BLaER1 treated with 17β-estradiol and CSF1 and Interleukin-3, amounts not matched to agents 10 nM and 100 nM (cell line): ENCODE data around the gene RGS7.
"Not testable (repeated sequence)": the region's sequence is repeated elsewhere in the genome, so short reads cannot be mapped to it uniquely, and the experiment has no call there.

Experiments
- H3K27ac ChIP-seq, 11 experiments: shearing (Covaris generic); formaldehyde crosslinking; 2 replicates each; pipeline ENCODE4 v1.8.1; 2022
- H3K27me3 ChIP-seq, 11 experiments: shearing (Covaris generic); formaldehyde crosslinking; 2 replicates each; pipeline ENCODE4 v1.8.1; 2022
- H3K36me3 ChIP-seq, 11 experiments: shearing (Covaris generic); formaldehyde crosslinking; 2 replicates each; pipeline ENCODE4 v1.8.1; 2022
- H3K4me1 ChIP-seq, 10 experiments: shearing (Covaris generic); formaldehyde crosslinking; 2 replicates each; pipeline ENCODE4 v1.8.1; 2022
- H3K4me2 ChIP-seq, 11 experiments: shearing (Covaris generic); formaldehyde crosslinking; 2 replicates each; pipeline ENCODE4 v1.8.1; 2022
- H3K4me3 ChIP-seq, 10 experiments: shearing (Covaris generic); formaldehyde crosslinking; 2 replicates each; pipeline ENCODE4 v1.8.1; 2022
- H3K9ac ChIP-seq, 11 experiments: shearing (Covaris generic); formaldehyde crosslinking; 2 replicates each; pipeline ENCODE4 v1.8.1; 2022
- H3K9me3 ChIP-seq, 11 experiments: shearing (Covaris generic); formaldehyde crosslinking; replicated peaks in 1 of 11; 2 replicates each; pipeline ENCODE4 v1.8.1; 2022
- H4K20me1 ChIP-seq, 11 experiments: shearing (Covaris generic); formaldehyde crosslinking; 2 replicates each; pipeline ENCODE4 v1.8.1; 2022
- Cebpa-rat ChIP-seq, 11 experiments: shearing (Covaris generic); IDR thresholded peaks; 2 replicates each; pipeline ENCODE4 v1.8.1; 2022

The RGS7 gene

DNA sequence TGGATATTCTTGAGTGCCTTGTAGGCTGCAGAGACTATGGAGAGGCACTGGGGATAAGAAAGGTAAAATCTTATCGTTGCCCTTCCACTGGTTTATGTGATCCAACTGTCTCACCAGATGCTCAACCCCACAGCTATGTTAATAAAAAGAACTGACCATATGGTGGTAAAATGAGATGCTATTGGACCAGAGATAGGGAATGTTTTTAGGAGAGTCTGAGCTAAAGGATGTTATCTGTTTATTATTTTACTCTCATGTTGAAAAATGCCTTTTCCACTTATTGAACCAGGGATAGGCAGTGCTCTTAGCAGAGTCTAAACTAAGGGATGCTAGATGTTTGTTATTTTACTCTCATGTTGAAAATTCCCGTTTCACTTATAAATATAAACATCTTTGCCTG is 572.2 kb downstream of the RGS7 start:
- Histone ChIP-seq H4K20me1 (no peaks in the 10 kb centered on the region), H3K9me3 (no peaks in the 10 kb centered on the region), H3K4me2 (no peak overlapping the region), H3K9ac (no peak overlapping the region), H3K4me3 (no peak overlapping the region), H3K4me1 (no peaks in the 10 kb centered on the region), H3K36me3 (no peaks in the 10 kb centered on the region), H3K27ac (no peak overlapping the region), H3K27me3 (no peaks in the 10 kb centered on the region)
- TF ChIP-seq Cebpa-rat (IDR thresholded peaks at IDR 0.05) = no peak

DNA sequence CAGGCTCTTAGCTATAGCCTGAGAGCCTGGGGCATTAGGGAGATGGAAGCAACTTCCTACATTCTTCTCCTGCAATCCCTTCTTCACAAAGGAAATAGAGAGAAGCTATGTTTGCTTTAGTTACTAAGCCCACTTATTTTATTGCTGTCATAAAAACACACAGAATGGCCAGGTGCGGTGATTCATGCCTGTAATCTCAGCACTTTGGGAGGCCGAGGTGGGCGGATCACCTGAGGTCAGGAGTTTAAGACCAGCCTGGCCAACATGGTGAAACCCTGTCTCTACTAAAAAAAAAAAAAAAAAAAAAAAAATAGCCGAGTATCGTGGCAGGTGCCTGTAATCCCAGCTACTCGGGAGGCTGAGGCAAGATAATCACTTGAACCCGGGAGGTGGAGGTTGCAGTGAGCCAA is 573.3 kb downstream of the RGS7 start:
- H3K27ac ChIP-seq, H3K4me1 ChIP-seq, H3K9me3 ChIP-seq, H3K4me3 ChIP-seq, H4K20me1 ChIP-seq, H3K4me2 ChIP-seq, H3K36me3 ChIP-seq, H3K27me3 ChIP-seq, H3K9ac ChIP-seq: not testable (repeated sequence)

DNA sequence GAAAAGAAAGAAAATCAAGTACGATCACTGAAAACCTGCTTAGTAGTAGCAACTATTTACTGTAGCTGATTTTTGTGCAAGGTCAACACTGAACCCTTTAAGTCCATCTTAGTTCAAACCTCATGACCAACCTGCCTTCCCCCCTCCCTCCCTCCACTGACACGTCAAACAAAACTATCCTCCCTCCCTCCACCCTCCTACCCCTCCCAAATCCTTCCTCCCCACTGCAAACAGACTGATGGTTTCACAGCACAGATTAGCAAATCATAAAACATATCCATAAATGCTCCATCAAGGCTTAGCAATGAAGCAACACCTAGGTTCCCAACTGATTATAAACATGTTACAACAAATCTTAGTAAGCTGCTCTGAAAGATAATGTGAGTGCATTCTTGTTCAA is 580.8 kb downstream of the RGS7 start:
- Histone ChIP-seq H3K9ac (no peak overlapping the region), H4K20me1 (no peaks in the 10 kb centered on the region), H3K4me2 (no peak overlapping the region), H3K36me3 (no peaks in the 10 kb centered on the region), H3K4me1 (no peaks in the 10 kb centered on the region), H3K27me3 (no peaks in the 10 kb centered on the region), H3K4me3 (no peak overlapping the region), H3K27ac (no peak overlapping the region), H3K9me3 (no peaks in the 10 kb centered on the region)
- TF ChIP-seq Cebpa-rat (IDR thresholded peaks at IDR 0.05) = no peak

DNA sequence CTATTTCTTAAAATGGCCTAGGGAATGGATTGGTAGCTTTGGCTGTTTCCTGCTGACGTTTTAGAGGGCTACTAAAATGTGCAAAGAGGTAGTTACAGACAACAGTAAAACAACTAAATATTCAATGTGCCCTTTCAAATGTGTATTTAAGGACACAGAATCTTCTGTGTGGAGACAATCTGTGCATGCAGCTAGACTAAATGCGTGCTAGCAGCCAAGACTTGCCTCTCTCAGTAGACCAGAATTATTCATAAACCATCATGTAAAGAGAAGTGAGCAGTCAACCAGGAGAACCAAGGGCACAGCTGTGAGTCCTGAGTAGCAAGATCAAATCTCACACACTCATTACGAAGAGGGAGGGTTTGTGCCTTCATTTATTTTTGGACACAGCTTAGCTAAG is 584.9 kb downstream of the RGS7 start:
- H3K27ac ChIP-seq = no peak overlapping the region
- H3K9me3 ChIP-seq = no peaks in the 10 kb centered on the region
- no peak overlapping the region for H3K9ac ChIP-seq
- H3K4me1 ChIP-seq = no peaks in the 10 kb centered on the region
- no peaks in the 10 kb centered on the region for H3K27me3 ChIP-seq
- no peak for TF ChIP-seq Cebpa-rat (IDR thresholded peaks at IDR 0.05)
- no peaks in the 10 kb centered on the region for H4K20me1 ChIP-seq
- no peak overlapping the region for H3K4me3 ChIP-seq
- H3K4me2 ChIP-seq = no peak overlapping the region
- H3K36me3 ChIP-seq = no peaks in the 10 kb centered on the region

DNA sequence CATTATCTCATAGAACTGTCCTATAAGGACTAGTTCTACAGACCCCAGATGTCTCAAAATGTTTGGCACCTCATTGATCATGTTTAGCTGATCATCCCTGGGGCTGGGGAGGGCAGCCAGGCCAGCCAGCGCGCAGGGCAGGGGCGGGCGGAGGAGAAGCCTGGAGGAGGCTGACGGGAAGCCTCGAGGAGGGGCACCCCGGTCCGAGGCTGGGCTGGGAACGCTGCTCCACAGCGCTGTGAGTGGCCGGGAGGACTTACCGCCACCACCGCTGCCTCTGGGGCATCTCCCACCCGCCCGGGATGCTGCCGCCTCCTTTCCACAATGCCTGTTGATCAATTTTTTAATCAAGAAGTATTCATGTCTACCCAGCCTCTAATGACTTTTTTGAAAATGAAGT is 585.6 kb downstream of the RGS7 start:
- TF ChIP-seq Cebpa-rat (IDR thresholded peaks at IDR 0.05) = no peak
- Histone ChIP-seq H3K27ac (no peak overlapping the region), H4K20me1 (no peaks in the 10 kb centered on the region), H3K9me3 (no peaks in the 10 kb centered on the region), H3K9ac (no peak overlapping the region), H3K4me1 (no peaks in the 10 kb centered on the region), H3K36me3 (no peaks in the 10 kb centered on the region), H3K4me2 (no peak overlapping the region), H3K4me3 (no peak overlapping the region), H3K27me3 (no peaks in the 10 kb centered on the region)

DNA sequence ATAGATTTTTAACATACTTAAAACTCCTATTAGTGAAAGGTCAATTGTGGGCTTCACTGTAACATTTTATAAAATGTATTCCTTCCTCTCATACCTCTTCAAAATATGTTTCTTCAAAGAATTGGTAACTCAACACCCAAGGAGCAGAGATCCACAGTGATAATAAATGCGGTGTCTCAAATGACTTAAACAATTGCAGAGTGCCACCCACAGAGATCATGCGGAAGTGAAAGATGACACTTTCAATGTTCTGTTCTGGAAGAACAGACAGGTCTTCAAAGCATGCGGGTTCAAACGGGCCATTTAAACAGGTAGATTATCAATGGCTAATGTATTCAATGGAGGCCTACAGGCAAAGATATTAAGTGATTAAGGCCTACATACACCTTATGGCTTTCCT is 588.0 kb downstream of the RGS7 start:
- H3K4me3 ChIP-seq = no peak overlapping the region
- no peaks in the 10 kb centered on the region for H3K4me1 ChIP-seq
- H3K9ac ChIP-seq = no peak overlapping the region
- H3K27ac ChIP-seq = no peak overlapping the region
- no peaks in the 10 kb centered on the region for H3K36me3 ChIP-seq
- H3K27me3 ChIP-seq = no peaks in the 10 kb centered on the region
- no peak overlapping the region for H3K4me2 ChIP-seq
- no peaks in the 10 kb centered on the region for H3K9me3 ChIP-seq
- no peaks in the 10 kb centered on the region for H4K20me1 ChIP-seq
- no peak for TF ChIP-seq Cebpa-rat (IDR thresholded peaks at IDR 0.05)

DNA sequence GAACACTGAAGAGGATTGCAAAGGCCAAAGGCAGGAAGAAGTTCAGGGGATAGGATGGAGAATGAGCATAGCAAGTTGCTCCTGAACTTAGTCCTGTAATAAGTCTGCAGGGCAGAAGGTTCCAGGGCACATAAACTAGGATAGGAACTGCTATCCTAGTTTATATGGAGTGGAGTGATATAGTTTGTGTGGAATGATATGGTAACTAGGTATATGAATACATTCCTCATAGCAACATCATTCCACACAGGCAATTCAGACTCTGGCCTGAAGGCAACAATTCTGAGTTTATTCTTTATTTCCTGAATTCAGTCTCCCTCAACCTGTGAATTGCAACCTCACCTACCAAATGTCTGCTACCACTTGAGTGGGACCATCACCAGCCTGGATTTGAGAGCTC is 590.2 kb downstream of the RGS7 start:
- no peaks in the 10 kb centered on the region for H3K36me3 ChIP-seq
- no peak overlapping the region for H3K4me3 ChIP-seq
- no peak overlapping the region for H3K9ac ChIP-seq
- peaks cover 0 to 14% (median 5%) of the 10 kb centered on the region in 11 experiments; a peak in 7 of 22 replicates for H3K9me3 ChIP-seq
- no peak for TF ChIP-seq Cebpa-rat (IDR thresholded peaks at IDR 0.05)
- no peak overlapping the region for H3K4me2 ChIP-seq
- no peaks in the 10 kb centered on the region for H4K20me1 ChIP-seq
- H3K27ac ChIP-seq = no peak overlapping the region
- H3K27me3 ChIP-seq = no peaks in the 10 kb centered on the region
- H3K4me1 ChIP-seq = no peaks in the 10 kb centered on the region

DNA sequence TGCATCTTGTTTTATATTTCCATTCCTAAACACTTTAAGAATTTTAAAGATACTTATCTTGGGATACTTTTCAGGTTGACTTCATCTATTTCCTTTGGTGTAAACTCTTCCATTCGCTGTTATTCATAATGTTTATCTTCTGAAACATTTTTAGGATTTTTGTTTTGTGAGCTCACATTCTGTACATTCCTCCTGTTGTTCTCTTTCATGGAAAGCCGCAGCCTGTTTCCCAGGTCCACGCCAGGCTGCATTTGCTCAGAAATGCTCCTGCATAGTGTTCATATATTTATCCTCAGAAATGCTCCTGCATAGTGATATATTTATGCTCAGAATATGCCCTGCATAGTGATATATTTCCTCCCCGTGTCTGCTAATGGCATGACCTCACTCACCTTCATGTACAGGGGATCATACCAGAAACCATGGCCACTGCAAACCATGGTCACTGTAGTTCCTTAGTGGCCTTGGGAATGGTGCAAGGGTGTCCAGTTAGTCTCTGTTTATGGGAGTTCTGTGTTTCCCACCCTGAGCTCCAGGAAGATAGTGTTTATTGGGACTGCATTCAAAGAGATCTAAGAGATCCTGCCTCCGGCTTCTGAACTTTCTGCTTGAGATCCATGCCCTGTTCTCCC is 591.2 kb downstream of the RGS7 start:
- no peak overlapping the region for H3K27ac ChIP-seq
- TF ChIP-seq Cebpa-rat (IDR thresholded peaks at IDR 0.05) = no peak

DNA sequence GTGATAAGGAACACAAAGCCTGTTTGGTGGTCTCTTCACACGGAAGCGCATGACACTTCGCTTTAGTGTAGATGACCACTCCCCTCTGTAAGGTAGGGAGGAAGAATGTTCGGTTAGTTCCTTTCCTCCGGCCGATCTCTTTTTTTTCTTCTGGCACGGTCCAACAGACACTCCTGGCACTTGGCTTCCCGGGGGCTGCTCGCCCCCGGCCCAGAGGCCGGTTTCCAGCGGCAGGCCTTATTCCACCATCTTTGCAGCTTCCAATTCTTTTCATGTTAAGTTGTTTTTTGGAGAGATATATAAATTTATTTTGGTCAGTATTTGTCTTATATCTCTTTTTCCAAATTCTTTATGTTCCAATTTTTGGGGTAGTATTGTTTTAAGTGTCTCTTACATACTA is 593.2 kb downstream of the RGS7 start:
- H3K27me3 ChIP-seq = no peaks in the 10 kb centered on the region
- H3K9ac ChIP-seq = no peak overlapping the region
- no peak for TF ChIP-seq Cebpa-rat (IDR thresholded peaks at IDR 0.05)
- H3K4me3 ChIP-seq = no peak overlapping the region
- H3K36me3 ChIP-seq = no peaks in the 10 kb centered on the region
- no peak overlapping the region for H3K27ac ChIP-seq
- peaks cover 0 to 14% (median 5%) of the 10 kb centered on the region in 11 experiments; a peak in 7 of 22 replicates for H3K9me3 ChIP-seq
- H4K20me1 ChIP-seq = no peaks in the 10 kb centered on the region
- no peak overlapping the region for H3K4me2 ChIP-seq
- no peaks in the 10 kb centered on the region for H3K4me1 ChIP-seq

More for the DNA sequence above, 591.2 kb downstream of the RGS7 start:
- Histone ChIP-seq H3K4me1 (no peaks in the 10 kb centered on the region), H4K20me1 (no peaks in the 10 kb centered on the region), H3K4me2 (no peak overlapping the region), H3K9me3 (peaks cover 0 to 14% (median 5%) of the 10 kb centered on the region in 11 experiments; a peak in 7 of 22 replicates), H3K9ac (no peak overlapping the region), H3K36me3 (no peaks in the 10 kb centered on the region), H3K27me3 (no peaks in the 10 kb centered on the region), H3K4me3 (no peak overlapping the region)

DNA sequence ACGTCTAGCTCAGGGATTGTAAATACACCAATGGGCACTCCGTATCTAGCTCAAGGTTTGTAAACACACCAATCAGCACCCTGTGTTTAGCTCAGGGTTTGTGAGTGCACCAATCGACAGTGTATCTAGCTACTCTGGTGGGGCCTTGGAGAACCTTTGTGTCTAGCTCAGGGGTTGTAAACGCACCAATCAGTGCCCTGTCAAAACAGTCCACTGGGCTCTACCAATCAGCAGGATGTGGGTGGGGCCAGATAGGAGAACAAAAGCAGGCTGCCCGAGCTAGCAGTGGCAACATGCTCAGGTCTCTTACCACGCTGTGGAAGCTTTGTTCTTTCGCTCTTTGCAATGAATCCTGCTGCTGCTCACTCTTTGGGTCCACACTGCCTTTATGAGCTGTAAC is 593.9 kb downstream of the RGS7 start:
- not testable (repeated sequence) for H3K36me3 ChIP-seq, H3K27ac ChIP-seq, H3K4me3 ChIP-seq, H3K4me2 ChIP-seq, H4K20me1 ChIP-seq, H3K9ac ChIP-seq, H3K27me3 ChIP-seq, H3K4me1 ChIP-seq
- H3K9me3 ChIP-seq = peaks cover 0 to 14% (median 5%) of the 10 kb centered on the region in 11 experiments; a peak in 7 of 22 replicates

DNA sequence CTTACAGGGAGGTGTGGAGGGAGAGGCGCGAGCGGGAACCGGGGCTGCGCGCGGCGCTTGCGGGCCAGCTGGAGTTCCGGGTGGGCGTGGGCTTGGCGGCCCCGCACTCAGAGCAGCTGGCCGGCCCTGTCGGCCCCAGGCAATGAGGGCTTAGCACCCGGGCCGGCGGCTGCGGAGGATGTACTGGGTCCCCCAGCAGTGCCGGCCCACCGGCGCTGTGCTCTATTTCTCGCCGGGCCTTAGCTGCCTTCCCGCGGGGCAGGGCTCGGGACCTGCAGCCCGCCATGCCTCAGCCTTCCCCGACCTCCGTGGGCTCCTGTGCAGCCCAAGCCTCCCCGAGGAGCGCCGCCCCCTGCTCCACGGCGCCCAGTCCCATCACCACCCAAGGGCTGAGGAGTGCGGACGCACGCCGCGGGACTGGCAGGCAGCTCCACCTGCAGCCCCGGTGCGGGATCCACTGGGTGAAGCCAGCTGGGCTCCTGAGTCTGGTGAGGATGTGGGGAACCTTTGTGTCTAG is 594.5 kb downstream of the RGS7 start:
- H3K9me3 ChIP-seq = peaks cover 0 to 14% (median 5%) of the 10 kb centered on the region in 11 experiments; a peak in 7 of 22 replicates
- H4K20me1 ChIP-seq, H3K27ac ChIP-seq, H3K4me1 ChIP-seq, H3K9ac ChIP-seq, H3K36me3 ChIP-seq, H3K4me3 ChIP-seq, H3K4me2 ChIP-seq, H3K27me3 ChIP-seq: not testable (repeated sequence)

DNA sequence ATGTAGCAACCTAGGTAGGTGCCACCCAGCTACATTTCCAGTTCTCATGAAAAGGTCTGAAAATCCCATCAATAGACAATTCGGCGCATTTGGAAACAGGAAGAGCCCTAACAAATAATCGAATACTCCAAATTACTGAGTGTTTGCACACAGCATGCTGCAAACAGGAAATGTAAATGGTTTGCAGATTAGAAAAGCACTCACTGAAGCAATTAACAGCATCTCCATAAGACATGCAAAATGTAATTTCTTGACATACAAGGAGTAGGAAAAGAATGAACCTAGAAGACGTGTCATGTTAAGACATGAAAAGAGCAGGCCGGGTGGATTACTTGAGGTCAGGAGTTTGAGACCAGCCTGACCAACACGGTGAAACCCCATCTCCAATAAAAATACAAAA is 598.2 kb downstream of the RGS7 start:
- H3K27me3 ChIP-seq, H4K20me1 ChIP-seq, H3K4me3 ChIP-seq, H3K4me2 ChIP-seq, H3K9ac ChIP-seq, H3K27ac ChIP-seq, H3K36me3 ChIP-seq, H3K4me1 ChIP-seq: not testable (repeated sequence)
- peaks cover 0 to 14% (median 5%) of the 10 kb centered on the region in 11 experiments; a peak in 7 of 22 replicates for H3K9me3 ChIP-seq
